Karpas-422 (cell line): ENCODE results near the gene PRR5L. TPM values are rescaled to one million over a fixed set of nuclear protein-coding genes. Genes with fewer than 3 reads are reported as not detected.

Experiments used
- DNase-seq: peaks from one replicate; pipeline ENCODE4 v3.0.0-alpha.2; 2015
- H2AFZ ChIP-seq: fragments of 200-600 bp; sonication (generic); 2 replicates; pipeline ENCODE4 v1.6.1; 2014; ENCODE audit warnings: antibody characterized with exemption, low read length, mixed read lengths
- H3K27ac ChIP-seq: fragments of 200-600 bp; sonication (generic); 2 replicates; pipeline ENCODE4 v1.5.1; 2014; ENCODE audit warnings: mild to moderate bottlenecking, low read length, moderate library complexity
- H3K27me3 ChIP-seq: fragments of 200-600 bp; sonication (generic); 2 replicates; pipeline ENCODE4 v1.6.1; 2014; ENCODE audit warnings: low read length, mixed read lengths
- H3K36me3 ChIP-seq: fragments of 200-600 bp; sonication (generic); 2 replicates; pipeline ENCODE4 v1.6.1; 2014; ENCODE audit warnings: low read length, mixed read lengths; ENCODE audit not compliant: insufficient read depth
- H3K4me1 ChIP-seq: fragments of 200-600 bp; sonication (generic); 2 replicates; pipeline ENCODE4 v1.6.1; 2014; ENCODE audit warnings: mild to moderate bottlenecking, low read length, mixed read lengths
- H3K4me2 ChIP-seq: fragments of 200-600 bp; sonication (generic); 2 replicates; pipeline ENCODE4 v1.6.1; 2014; ENCODE audit warnings: low read length, low read depth, mild to moderate bottlenecking; ENCODE audit not compliant: poor library complexity, severe bottlenecking
- H3K4me3 ChIP-seq: fragments of 200-600 bp; sonication (generic); 2 replicates; pipeline ENCODE4 v1.5.1; 2014; ENCODE audit warnings: mild to moderate bottlenecking, antibody characterized with exemption, low read length, mixed read lengths
- H3K79me2 ChIP-seq: fragments of 200-600 bp; sonication (generic); 2 replicates; pipeline ENCODE4 v1.6.1; 2014; ENCODE audit warnings: mild to moderate bottlenecking, low read length, mixed read lengths
- H3K9ac ChIP-seq: fragments of 200-600 bp; sonication (generic); 2 replicates; pipeline ENCODE4 v1.6.0; 2014; ENCODE audit warnings: low read length
- H3K9me2 ChIP-seq: fragments of 200-600 bp; sonication (generic), shearing (Covaris generic); replicated peaks from 2 replicates; pipeline ENCODE4 v1.6.0; 2014; ENCODE audit warnings: mild to moderate bottlenecking, low read length, moderate library complexity; ENCODE audit not compliant: insufficient read depth
- H3K9me3 ChIP-seq: fragments of 300-700, 200-600 bp; sonication (generic); 2 replicates; pipeline ENCODE4 v1.6.1; 2014; ENCODE audit warnings: low read length, mixed read lengths
- H4K20me1 ChIP-seq: fragments of 200-600 bp; sonication (generic); 2 replicates; pipeline ENCODE4 v1.6.1; 2014; ENCODE audit warnings: mild to moderate bottlenecking, antibody characterized with exemption, low read length, low read depth; ENCODE audit not compliant: insufficient read depth
- total RNA-seq: library from RNA; depleted of rRNA; stranded (reverse); fragments of >200 nt; shearing (Covaris generic); gene quantifications from 2 replicates; pipeline ENCODE4 v1.2.3, GENCODE V29; 2014; ENCODE audit warnings: low replicate concordance

PRR5L gene
- total RNA-seq, 1 experiment from 2014 or later = not detected

DNA sequence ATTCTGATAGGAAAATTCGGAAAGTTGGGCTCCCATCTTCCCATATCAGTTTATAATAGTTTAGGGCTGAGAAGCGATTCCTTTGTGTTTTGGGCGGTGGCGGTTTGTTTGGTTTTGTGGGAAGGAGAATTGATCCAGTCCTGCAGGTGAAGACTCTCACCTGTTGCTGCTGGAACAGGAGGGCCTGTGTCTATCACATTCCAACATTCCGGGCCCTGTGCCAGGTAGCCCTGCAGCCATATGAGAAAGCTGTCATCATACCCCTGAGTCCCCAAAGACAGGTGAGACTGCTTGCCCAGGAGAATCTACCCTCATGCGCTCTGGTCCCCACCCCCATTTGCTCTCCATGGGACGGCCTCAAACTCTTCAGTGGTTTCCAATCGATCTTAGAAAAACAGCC is 151.9 kb downstream of the PRR5L start:
- H3K79me2 ChIP-seq = no peaks in the 10 kb centered on the region
- no peak overlapping the region for H3K4me2 ChIP-seq
- H3K9ac ChIP-seq = no peak overlapping the region
- no peaks in the 10 kb centered on the region for H3K9me3 ChIP-seq
- no peak overlapping the region for H3K4me3 ChIP-seq
- H3K9me2 ChIP-seq = no peaks in the 10 kb centered on the region
- H3K36me3 ChIP-seq = no peaks in the 10 kb centered on the region
- no peak overlapping the region for H3K27ac ChIP-seq
- no peaks in the 10 kb centered on the region for H3K27me3 ChIP-seq
- H4K20me1 ChIP-seq = no peaks in the 10 kb centered on the region
- H2AFZ ChIP-seq = no peak overlapping the region
- no peak for DNase-seq
- H3K4me1 ChIP-seq = peaks cover 12% of the 10 kb centered on the region

DNA sequence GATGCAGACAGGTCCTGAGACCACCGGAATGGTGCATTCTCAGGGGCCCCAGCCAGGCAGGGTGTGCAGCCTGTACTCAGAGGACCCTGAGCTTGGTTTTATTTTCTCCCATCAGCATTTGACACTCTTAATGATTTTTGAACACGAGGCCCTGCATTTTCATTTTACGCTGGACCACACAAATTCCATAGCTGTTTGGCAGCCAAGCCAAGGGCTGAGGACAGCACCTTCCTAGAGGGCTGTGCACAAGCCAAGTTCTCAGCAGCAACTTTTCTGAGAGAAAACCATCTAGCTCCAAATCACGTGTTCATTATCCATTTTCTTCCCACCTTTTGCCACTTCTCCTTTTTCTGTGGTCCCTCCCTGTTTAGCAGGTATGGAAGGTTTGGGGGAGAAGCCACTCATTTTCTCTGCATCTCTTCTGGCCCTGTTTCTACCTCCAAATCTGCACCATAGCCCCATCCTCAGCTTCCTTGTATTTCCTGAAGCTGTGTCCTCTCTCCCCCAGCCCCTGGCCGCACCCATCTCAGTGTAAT is 153.5 kb downstream of the PRR5L start:
- peak overlapping the region; percentile 38; the same call in 1 of the 2 replicates for H3K9ac ChIP-seq
- H3K4me3 ChIP-seq = peak overlapping the region; percentile 62
- H2AFZ ChIP-seq = peak overlapping the region; percentile 65; the same call in 1 of the 2 replicates
- no peaks in the 10 kb centered on the region for H4K20me1 ChIP-seq
- H3K27me3 ChIP-seq = no peaks in the 10 kb centered on the region
- no peaks in the 10 kb centered on the region for H3K79me2 ChIP-seq
- DNase-seq = no peak
- peak overlapping the region; percentile 70 for H3K4me2 ChIP-seq
- H3K4me1 ChIP-seq = peaks cover 12% of the 10 kb centered on the region
- no peaks in the 10 kb centered on the region for H3K9me3 ChIP-seq
- H3K27ac ChIP-seq = no peak overlapping the region
- H3K9me2 ChIP-seq = no peaks in the 10 kb centered on the region
- no peaks in the 10 kb centered on the region for H3K36me3 ChIP-seq

DNA sequence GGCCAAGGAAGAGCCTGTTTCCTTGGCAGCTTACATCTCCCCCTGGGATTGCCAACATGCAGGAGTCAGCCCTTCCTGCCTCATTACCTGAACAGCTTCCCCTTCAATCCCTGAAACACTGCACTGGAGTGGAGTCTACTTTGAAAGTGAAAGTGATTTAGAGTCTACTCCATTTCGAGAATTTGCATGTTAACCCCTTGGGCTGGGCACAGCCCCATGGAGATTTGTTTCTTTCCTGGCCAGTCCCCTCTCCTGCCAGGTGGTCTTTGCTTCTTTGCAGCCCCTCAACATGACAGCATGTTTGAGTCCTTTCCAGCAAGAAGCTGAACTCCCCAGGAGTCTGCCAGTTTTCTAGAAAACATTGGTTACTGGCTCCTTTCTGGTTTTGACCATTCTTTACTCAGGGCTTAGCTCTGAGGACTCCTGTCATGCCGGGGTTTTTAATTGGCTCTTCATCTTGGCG is 154.1 kb downstream of the PRR5L start:
- Histone ChIP-seq H3K36me3 (no peaks in the 10 kb centered on the region), H3K4me2 (peak overlapping the region; percentile 70), H2AFZ (peak overlapping the region; percentile 65; the same call in 1 of the 2 replicates), H3K79me2 (no peaks in the 10 kb centered on the region), H3K27ac (no peak overlapping the region), H4K20me1 (no peaks in the 10 kb centered on the region), H3K4me1 (peaks cover 12% of the 10 kb centered on the region), H3K9me2 (no peaks in the 10 kb centered on the region), H3K4me3 (peak overlapping the region; percentile 62), H3K27me3 (no peaks in the 10 kb centered on the region), H3K9ac (peak overlapping the region; percentile 38; the same call in 1 of the 2 replicates), H3K9me3 (no peaks in the 10 kb centered on the region)
- DNase-seq = peak; percentile 45

DNA sequence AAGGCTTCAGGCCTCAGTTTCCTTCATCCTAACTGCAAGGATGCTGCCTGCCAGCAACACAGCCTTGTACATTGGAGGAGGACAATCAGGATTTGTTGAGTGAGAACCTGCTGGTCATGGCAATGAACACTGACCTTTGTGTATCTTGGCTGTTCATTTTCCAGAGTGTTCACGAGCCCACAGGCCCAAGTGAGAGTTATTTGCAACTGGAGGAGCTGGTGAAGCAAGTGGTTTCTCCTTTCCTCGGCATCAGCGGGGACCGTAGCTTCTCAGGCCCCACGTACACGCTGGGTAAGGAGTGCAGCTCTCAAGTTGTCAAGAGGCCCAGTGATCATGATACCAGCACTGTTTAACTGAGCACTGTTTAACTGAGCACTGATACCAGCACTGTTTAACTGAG is 155.0 kb downstream of the PRR5L start:
- Histone ChIP-seq H3K79me2 (no peaks in the 10 kb centered on the region), H3K9ac (no peak overlapping the region), H3K36me3 (no peaks in the 10 kb centered on the region), H3K4me3 (no peak overlapping the region), H2AFZ (no peak overlapping the region), H3K27me3 (no peaks in the 10 kb centered on the region), H4K20me1 (no peaks in the 10 kb centered on the region), H3K27ac (no peak overlapping the region), H3K9me2 (no peaks in the 10 kb centered on the region), H3K9me3 (no peaks in the 10 kb centered on the region), H3K4me2 (no peak overlapping the region), H3K4me1 (peaks cover 12% of the 10 kb centered on the region)
- DNase-seq = no peak

DNA sequence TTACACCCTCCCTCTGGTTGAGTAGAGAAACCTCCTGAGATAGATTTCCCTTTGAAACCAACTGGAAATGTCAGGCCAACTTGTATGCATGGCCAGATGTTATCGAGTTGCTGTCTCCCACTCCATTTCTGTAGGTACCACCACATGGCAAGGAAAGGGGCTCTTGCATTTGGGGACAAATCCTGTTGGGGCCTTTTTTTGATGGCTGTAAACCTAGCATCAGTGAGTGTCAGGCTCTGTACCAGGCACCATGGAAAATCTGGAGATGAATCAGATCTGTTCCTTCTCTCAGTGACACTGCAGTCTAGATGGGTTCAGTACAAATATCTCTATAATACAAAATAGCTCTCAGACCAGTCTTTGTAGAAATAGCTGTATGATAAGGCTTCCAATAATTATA is 155.6 kb downstream of the PRR5L start:
- peaks cover 12% of the 10 kb centered on the region for H3K4me1 ChIP-seq

DNA sequence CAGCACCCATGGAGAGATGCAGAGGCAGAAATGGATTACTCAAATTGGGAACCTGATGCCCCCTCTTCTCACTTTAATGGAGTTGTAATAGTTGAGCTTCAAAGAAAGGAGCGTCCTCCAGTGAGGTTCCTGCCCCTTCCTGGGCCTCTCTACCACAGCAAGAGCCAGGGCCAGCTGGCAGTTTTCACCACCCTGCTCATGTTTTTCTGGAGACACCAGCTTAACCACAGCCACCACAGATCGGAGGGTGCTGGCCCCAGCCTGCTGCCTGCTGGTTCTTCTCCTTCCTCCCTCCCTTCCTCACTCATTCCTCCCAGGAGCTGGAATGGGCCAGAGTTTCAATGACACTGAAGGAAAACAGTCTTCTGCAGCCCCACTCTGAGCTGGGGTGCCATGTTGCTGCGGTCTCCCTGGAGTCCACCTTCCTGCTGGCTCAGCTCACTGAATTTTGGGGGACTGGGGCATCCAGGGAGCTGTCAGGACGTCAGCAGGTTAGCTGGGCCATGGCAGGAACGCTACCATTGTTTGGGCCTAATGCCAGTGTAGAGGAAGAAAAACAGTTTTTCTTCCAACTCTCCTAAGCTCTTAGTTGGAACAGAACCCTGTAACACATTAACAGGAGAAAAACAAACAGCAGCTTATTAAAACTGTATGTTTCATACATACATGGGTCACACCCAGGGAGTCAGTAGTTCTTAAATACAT is 156.3 kb downstream of the PRR5L start:
- Histone ChIP-seq H3K4me2 (no peak overlapping the region), H3K27ac (no peak overlapping the region), H3K4me3 (no peak overlapping the region), H3K36me3 (no peaks in the 10 kb centered on the region), H3K9me3 (no peaks in the 10 kb centered on the region), H2AFZ (no peak overlapping the region), H3K27me3 (no peaks in the 10 kb centered on the region), H3K4me1 (peaks cover 12% of the 10 kb centered on the region), H3K9ac (no peak overlapping the region), H3K9me2 (no peaks in the 10 kb centered on the region), H3K79me2 (no peaks in the 10 kb centered on the region), H4K20me1 (no peaks in the 10 kb centered on the region)
- DNase-seq = no peak

More for the DNA sequence above, 155.6 kb downstream of the PRR5L start:
- Histone ChIP-seq H3K9me2 (no peaks in the 10 kb centered on the region), H3K36me3 (no peaks in the 10 kb centered on the region), H3K9ac (no peak overlapping the region), H4K20me1 (no peaks in the 10 kb centered on the region), H3K27ac (no peak overlapping the region), H3K4me2 (no peak overlapping the region), H3K9me3 (no peaks in the 10 kb centered on the region), H3K27me3 (no peaks in the 10 kb centered on the region), H3K79me2 (no peaks in the 10 kb centered on the region), H3K4me3 (no peak overlapping the region), H2AFZ (no peak overlapping the region)
- DNase-seq = no peak

DNA sequence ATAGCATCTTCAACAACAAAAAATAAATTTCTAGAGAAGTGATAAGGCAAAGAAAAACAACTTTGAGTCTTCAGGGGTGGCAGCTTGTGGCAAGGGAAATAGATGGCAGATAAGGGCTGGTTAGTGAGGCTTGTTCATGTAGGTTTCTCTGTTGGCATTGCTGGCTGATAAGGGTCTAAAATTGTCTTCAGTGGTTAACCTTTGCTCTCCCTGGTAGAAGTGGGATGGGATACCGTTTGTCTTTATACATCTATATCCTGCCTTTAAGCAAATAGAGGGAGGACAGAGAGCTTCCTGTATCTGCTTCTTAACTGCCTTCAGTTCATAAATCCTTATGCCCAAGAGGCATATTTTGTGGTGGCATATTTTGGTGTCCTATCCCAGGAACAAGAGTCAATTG is 156.9 kb downstream of the PRR5L start:
- Histone ChIP-seq H2AFZ (no peak overlapping the region), H3K4me2 (no peak overlapping the region), H3K9me3 (no peaks in the 10 kb centered on the region), H3K79me2 (no peaks in the 10 kb centered on the region), H3K9ac (no peak overlapping the region), H4K20me1 (no peaks in the 10 kb centered on the region), H3K36me3 (no peaks in the 10 kb centered on the region), H3K9me2 (no peaks in the 10 kb centered on the region), H3K27me3 (no peaks in the 10 kb centered on the region), H3K27ac (no peak overlapping the region), H3K4me3 (no peak overlapping the region), H3K4me1 (peaks cover 12% of the 10 kb centered on the region)
- no peak for DNase-seq

DNA sequence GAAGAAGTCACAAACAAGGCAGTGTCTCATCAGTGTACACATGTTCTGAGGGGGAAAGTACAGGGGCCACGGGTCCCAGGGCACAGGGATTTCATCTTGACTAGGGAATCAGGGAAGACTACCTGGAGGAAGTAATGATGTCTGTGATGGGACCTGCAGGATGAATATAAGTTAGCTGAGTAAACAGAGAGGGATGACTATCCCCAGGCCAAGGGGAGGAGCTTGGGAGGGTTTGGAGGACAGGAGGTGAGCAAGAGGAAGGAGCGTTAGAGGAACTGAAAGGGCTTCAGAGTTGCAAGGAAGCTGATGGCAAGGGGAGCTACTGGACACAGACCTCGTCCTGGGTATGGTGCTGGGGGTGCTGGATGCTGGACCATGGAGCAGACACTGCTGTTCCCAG is 157.6 kb downstream of the PRR5L start:
- no peaks in the 10 kb centered on the region for H3K9me3 ChIP-seq
- no peak for DNase-seq
- H3K4me3 ChIP-seq = no peak overlapping the region
- no peak overlapping the region for H3K4me2 ChIP-seq
- no peak overlapping the region for H3K27ac ChIP-seq
- H4K20me1 ChIP-seq = no peaks in the 10 kb centered on the region
- H2AFZ ChIP-seq = no peak overlapping the region
- no peaks in the 10 kb centered on the region for H3K27me3 ChIP-seq
- no peaks in the 10 kb centered on the region for H3K36me3 ChIP-seq
- no peak overlapping the region for H3K9ac ChIP-seq
- no peaks in the 10 kb centered on the region for H3K9me2 ChIP-seq
- no peaks in the 10 kb centered on the region for H3K79me2 ChIP-seq
- peaks cover 12% of the 10 kb centered on the region for H3K4me1 ChIP-seq
